Ishikawa (cell line): ENCODE results near the gene GPT2.

ENCODE experiments used
- CEBPB ChIP-seq: IDR thresholded peaks from 2 replicates; pipeline ENCODE4 v1.6.1; 2012
- CREB1 ChIP-seq: IDR thresholded peaks from 2 replicates; pipeline ENCODE4 v1.6.1; 2012; ENCODE audit warnings: low read depth
- EGR1 ChIP-seq: IDR thresholded peaks from 2 replicates; pipeline ENCODE4 v1.6.1; 2012
- EP300 ChIP-seq: IDR thresholded peaks from 2 replicates; pipeline ENCODE4 v1.6.1; 2012; ENCODE audit warnings: borderline replicate concordance
- FOXM1 ChIP-seq: IDR thresholded peaks from 2 replicates; pipeline ENCODE4 v1.6.1; 2012; ENCODE audit warnings: low read depth, borderline replicate concordance
- MAX ChIP-seq: IDR thresholded peaks from 2 replicates; pipeline ENCODE4 v1.6.1; 2012
- RAD21 ChIP-seq: IDR thresholded peaks from 2 replicates; pipeline ENCODE4 v1.6.1; 2012; ENCODE audit warnings: low read depth
- REST ChIP-seq: IDR thresholded peaks from 2 replicates; pipeline ENCODE4 v1.6.1; 2012; ENCODE audit warnings: low read depth, mild to moderate bottlenecking
- TAF1 ChIP-seq: IDR thresholded peaks from 2 replicates; pipeline ENCODE4 v1.6.1; 2012; ENCODE audit warnings: low read depth, mild to moderate bottlenecking
- TCF12 ChIP-seq: IDR thresholded peaks from 2 replicates; pipeline ENCODE4 v1.6.1; 2012; ENCODE audit warnings: low read depth
- TEAD4 ChIP-seq: IDR thresholded peaks from 2 replicates; pipeline ENCODE4 v1.6.1; 2012
- USF1 ChIP-seq: IDR thresholded peaks from 2 replicates; pipeline ENCODE4 v1.6.1; 2012
- YY1 ChIP-seq: IDR thresholded peaks from 2 replicates; pipeline ENCODE4 v1.6.1; 2012; ENCODE audit warnings: low read depth
- ZBTB7A ChIP-seq: IDR thresholded peaks from 2 replicates; pipeline ENCODE4 v1.6.1; 2012; ENCODE audit warnings: low read depth

GPT2 gene

GRCh38 chr16:46883353-46883689 lies 841 bp upstream of the GPT2 start:
- TF ChIP-seq FOXM1 (no peak), YY1 (no peak), USF1 (no peak), ZBTB7A (no peak), REST (no peak), CEBPB (no peak), TCF12 (no peak), EP300 (no peak), EGR1 (no peak), RAD21 (no peak), MAX (no peak), TEAD4 (no peak), CREB1 (no peak)

GRCh38 chr16:46884513-46885293 lies 541 bp downstream of the GPT2 start:
- TF ChIP-seq TEAD4 (no peak), EGR1 (no peak), TAF1 (no peak), ZBTB7A (no peak), USF1 (no peak)

GRCh38 chr16:46885960-46886763 lies 2.0 kb downstream of the GPT2 start:
- no peak for TF ChIP-seq USF1
- no peak for TF ChIP-seq TEAD4
- TF ChIP-seq CEBPB: no peak
- TF ChIP-seq YY1: no peak
- no peak for TF ChIP-seq EP300
- TF ChIP-seq EGR1: no peak
- TF ChIP-seq ZBTB7A: no peak
- TF ChIP-seq TAF1: no peak
- no peak for TF ChIP-seq RAD21
- TF ChIP-seq FOXM1: no peak
- no peak for TF ChIP-seq CREB1
- TF ChIP-seq MAX: no peak

- TF ChIP-seq RAD21 (no peak), ZBTB7A (no peak), EP300 (no peak)
These were observed 2.8 kb downstream of the GPT2 start for GRCh38 chr16:46886764-46887523.

GRCh38 chr16:46887524-46887854 lies 3.3 kb downstream of the GPT2 start:
- TF ChIP-seq TAF1 (no peak), YY1 (no peak), EP300 (no peak), ZBTB7A (no peak), TEAD4 (no peak), CEBPB (no peak), RAD21 (no peak), MAX (no peak), CREB1 (no peak), TCF12 (no peak), REST (no peak)
